Osteoblast (primary cell): ENCODE results near the gene GPR42. TPM values are rescaled to one million over a fixed set of nuclear protein-coding genes. Genes with fewer than 3 reads are reported as not detected.

ENCODE experiments used
- DNase-seq: peaks from one replicate; pipeline ENCODE4 v3.0.0; 2011; ENCODE audit warnings: low spot score, mixed read lengths; ENCODE audit not compliant: insufficient read length; ENCODE audit errors: missing footprints
- H2AFZ ChIP-seq: 2 replicates; pipeline ENCODE4 v1.6.0; 2011; ENCODE audit warnings: mild to moderate bottlenecking, low read length
- H3K27ac ChIP-seq: 2 replicates; pipeline ENCODE4 v1.5.1; 2011; ENCODE audit warnings: mild to moderate bottlenecking, low read depth, low read length, moderate library complexity
- H3K27me3 ChIP-seq: 2 replicates; pipeline ENCODE4 v1.6.0; 2012; ENCODE audit warnings: mild to moderate bottlenecking, control low read depth, inconsistent platforms, low read length, moderate library complexity; ENCODE audit not compliant: insufficient read depth
- H3K36me3 ChIP-seq: 2 replicates; pipeline ENCODE4 v1.5.1; 2011; ENCODE audit warnings: mild to moderate bottlenecking, low read length, control low read depth, moderate library complexity; ENCODE audit not compliant: insufficient read depth
- H3K4me1 ChIP-seq: 2 replicates; pipeline ENCODE4 v1.5.1; 2011; ENCODE audit warnings: mild to moderate bottlenecking, low read length, control low read depth, moderate library complexity; ENCODE audit not compliant: insufficient read depth
- H3K4me2 ChIP-seq: 2 replicates; pipeline ENCODE4 v1.6.0; 2011; ENCODE audit warnings: mild to moderate bottlenecking, low read length; ENCODE audit not compliant: insufficient read depth
- H3K4me3 ChIP-seq: fragments of 200-600 bp; sonication (generic); 3 replicates; pipeline ENCODE4 v1.5.1; 2012; ENCODE audit warnings: mild to moderate bottlenecking, low read length, inconsistent platforms; ENCODE audit not compliant: insufficient read depth
- H3K79me2 ChIP-seq: 2 replicates; pipeline ENCODE4 v1.6.0; 2012; ENCODE audit warnings: mild to moderate bottlenecking, low read length, control low read depth, inconsistent platforms; ENCODE audit not compliant: insufficient read depth
- H3K9me3 ChIP-seq: 2 replicates; pipeline ENCODE4 v1.5.1; 2011; ENCODE audit warnings: low read depth, low read length, control low read depth
- H4K20me1 ChIP-seq: 2 replicates; pipeline ENCODE4 v1.6.0; 2012; ENCODE audit warnings: mild to moderate bottlenecking, low read length, control low read depth; ENCODE audit not compliant: insufficient read depth
- total RNA-seq: library from RNA; depleted of rRNA; stranded (reverse); fragments of >200 nt; gene quantifications from 2 replicates; pipeline ENCODE4 v1.2.3, GENCODE V29; 2012
- TF ChIP-seq, protein P1 (sequence below): IDR thresholded peaks from 2 replicates; pipeline ENCODE4 v1.5.1; 2011; ENCODE audit warnings: mild to moderate bottlenecking, low read depth, low read length, moderate library complexity; ENCODE audit errors: extremely low read depth

GPR42 gene
- total RNA-seq, 1 donor: not detected

DNA sequence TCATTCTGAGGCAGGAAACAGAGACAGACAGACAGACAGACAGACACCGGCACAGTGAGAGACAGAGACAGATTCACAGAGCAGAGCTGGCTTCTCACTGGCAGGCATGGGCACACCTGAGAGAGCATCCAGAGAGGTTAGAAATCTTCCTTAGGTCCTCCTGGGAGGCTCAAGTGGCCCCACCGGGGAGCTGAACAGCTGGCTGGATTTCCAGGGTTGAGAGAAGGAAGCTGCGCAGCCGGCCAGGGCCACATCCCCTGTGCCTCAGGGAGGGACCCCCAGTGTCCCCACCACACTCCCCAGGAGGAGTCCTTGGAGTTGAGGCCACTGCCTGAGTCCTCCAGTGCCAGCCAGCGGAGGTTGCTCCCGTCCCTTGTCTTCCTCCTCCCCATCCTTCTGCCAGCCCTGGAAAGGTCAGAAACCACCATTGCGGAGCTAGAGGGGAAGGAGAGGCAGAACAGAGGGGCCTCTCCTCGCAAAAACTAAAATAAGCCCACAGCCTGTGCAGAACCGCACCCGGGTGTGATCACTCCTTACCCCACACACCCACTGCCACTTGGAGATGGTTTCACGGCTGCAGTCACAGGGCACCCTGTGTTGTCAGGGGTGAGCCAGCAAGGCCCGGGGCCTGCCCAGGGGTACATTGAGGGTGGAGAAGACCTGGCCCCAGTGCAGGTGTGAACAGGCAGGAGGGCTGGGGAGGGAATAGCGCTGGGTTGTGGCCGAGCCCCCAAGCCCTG, 8.4 kb upstream of the GPR42 start:
- Histone ChIP-seq H3K79me2 (no peaks in the 10 kb centered on the region), H3K4me3 (no peak overlapping the region), H3K4me2 (no peak overlapping the region), H2AFZ (no peak overlapping the region), H3K4me1 (no peaks in the 10 kb centered on the region), H3K36me3 (no peaks in the 10 kb centered on the region), H3K27me3 (peaks cover 6% of the 10 kb centered on the region), H4K20me1 (no peaks in the 10 kb centered on the region), H3K27ac (no peak overlapping the region), H3K9me3 (no peaks in the 10 kb centered on the region)
- TF ChIP-seq, protein P1, sequence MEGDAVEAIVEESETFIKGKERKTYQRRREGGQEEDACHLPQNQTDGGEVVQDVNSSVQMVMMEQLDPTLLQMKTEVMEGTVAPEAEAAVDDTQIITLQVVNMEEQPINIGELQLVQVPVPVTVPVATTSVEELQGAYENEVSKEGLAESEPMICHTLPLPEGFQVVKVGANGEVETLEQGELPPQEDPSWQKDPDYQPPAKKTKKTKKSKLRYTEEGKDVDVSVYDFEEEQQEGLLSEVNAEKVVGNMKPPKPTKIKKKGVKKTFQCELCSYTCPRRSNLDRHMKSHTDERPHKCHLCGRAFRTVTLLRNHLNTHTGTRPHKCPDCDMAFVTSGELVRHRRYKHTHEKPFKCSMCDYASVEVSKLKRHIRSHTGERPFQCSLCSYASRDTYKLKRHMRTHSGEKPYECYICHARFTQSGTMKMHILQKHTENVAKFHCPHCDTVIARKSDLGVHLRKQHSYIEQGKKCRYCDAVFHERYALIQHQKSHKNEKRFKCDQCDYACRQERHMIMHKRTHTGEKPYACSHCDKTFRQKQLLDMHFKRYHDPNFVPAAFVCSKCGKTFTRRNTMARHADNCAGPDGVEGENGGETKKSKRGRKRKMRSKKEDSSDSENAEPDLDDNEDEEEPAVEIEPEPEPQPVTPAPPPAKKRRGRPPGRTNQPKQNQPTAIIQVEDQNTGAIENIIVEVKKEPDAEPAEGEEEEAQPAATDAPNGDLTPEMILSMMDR: no peak
- no peak for DNase-seq

DNA sequence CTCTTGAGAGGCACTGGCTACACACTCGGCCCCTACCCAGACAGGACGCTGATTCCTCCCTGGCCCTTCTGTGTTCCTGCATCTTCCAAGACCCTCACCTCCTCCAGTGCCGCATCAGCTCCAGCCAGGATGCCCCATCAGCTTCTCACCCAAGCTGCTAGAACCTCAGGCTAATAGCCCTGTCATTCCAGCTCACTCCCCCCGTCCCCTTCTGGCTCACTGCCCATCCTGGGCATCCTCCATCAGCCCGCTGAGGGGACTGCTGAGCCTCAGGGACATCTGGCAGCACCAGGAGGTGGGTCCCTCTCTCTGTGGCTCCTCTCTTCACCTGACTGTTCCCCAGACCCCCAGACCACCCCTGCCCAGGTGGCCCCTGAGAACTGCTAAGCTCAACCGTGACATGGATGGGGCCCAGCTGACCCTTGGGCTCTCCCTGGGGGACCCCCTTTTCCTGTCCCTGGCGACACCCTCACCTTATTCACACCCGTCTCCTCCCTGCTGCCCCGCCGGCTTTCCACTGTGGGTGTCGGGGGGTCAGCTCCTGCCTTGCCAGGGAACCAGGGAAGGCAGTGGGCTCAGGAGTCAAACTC, 7.8 kb upstream of the GPR42 start:
- H3K4me2 ChIP-seq: no peak overlapping the region
- no peaks in the 10 kb centered on the region for H3K4me1 ChIP-seq
- no peaks in the 10 kb centered on the region for H3K9me3 ChIP-seq
- no peak for DNase-seq
- TF ChIP-seq, protein P1: no peak
- no peak overlapping the region for H3K4me3 ChIP-seq
- no peaks in the 10 kb centered on the region for H4K20me1 ChIP-seq
- H3K79me2 ChIP-seq: no peaks in the 10 kb centered on the region
- H3K27ac ChIP-seq: no peak overlapping the region
- peaks cover 2% of the 10 kb centered on the region for H3K27me3 ChIP-seq
- H2AFZ ChIP-seq: no peak overlapping the region
- no peaks in the 10 kb centered on the region for H3K36me3 ChIP-seq

DNA sequence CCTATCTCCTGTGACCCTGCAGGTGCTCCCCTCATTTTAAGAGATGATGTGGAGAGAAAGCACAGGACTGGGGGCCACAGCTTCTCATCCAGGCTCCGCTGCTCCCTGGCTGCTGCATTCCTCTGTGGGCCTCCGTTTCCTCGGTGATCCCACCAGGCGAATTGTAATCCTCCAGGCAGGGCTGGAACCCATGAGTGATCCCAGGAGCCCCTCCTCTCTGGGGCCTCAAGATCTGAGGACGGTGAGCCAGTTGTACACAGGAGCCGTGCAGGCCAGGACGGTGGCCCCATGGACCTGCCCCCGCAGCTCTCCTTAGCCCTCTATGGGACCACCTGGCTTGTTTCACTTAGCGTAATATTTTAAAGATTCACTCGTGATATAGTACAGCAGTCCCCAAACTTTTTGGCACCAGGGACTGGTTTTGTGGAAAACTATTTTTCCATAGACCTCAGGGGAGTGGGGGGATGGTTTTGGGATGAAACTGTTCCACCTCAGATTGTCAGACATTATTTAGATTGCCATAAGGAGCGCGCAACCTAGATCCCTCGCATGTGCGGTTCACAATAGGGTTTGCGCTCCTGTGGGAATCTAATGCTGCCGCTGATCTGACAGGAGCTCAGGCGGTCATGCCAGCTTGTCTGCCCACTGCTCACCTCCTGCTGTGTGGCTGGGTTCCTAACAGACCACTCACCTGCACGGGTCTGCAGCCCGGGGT, 7.0 kb upstream of the GPR42 start:
- H3K9me3 ChIP-seq: no peaks in the 10 kb centered on the region
- no peaks in the 10 kb centered on the region for H3K4me1 ChIP-seq
- no peak for DNase-seq
- no peaks in the 10 kb centered on the region for H3K79me2 ChIP-seq
- no peaks in the 10 kb centered on the region for H3K27me3 ChIP-seq
- no peak overlapping the region for H2AFZ ChIP-seq
- TF ChIP-seq, protein P1: no peak
- H3K4me3 ChIP-seq: no peak overlapping the region
- H3K4me2 ChIP-seq: no peak overlapping the region
- no peak overlapping the region for H3K27ac ChIP-seq
- H3K36me3 ChIP-seq: no peaks in the 10 kb centered on the region
- no peaks in the 10 kb centered on the region for H4K20me1 ChIP-seq

DNA sequence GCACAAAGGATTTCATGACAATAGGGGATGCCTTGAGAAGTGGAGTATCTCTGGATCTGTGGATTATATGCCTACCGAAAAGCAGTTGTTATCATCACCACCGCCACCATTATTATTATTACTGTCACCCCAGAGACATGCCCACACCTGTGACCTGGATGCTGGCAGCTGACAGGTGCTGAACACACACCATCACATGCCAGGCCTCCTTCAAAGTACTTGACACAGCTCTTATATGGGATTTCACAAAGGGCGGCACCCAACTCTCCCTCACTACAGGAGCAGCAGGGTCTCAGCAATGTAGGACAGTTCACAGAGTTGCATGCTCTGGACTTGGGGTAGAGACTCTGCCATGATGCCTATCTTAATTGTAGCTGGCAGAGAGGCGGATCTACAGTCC, 5.6 kb upstream of the GPR42 start:
- H3K79me2 ChIP-seq: no peaks in the 10 kb centered on the region
- H2AFZ ChIP-seq: no peak overlapping the region
- no peaks in the 10 kb centered on the region for H3K9me3 ChIP-seq
- no peaks in the 10 kb centered on the region for H3K4me1 ChIP-seq
- H3K27ac ChIP-seq: no peak overlapping the region
- no peaks in the 10 kb centered on the region for H4K20me1 ChIP-seq
- H3K27me3 ChIP-seq: no peaks in the 10 kb centered on the region
- no peak for DNase-seq
- H3K4me3 ChIP-seq: no peak overlapping the region
- no peak overlapping the region for H3K4me2 ChIP-seq
- TF ChIP-seq, protein P1: no peak
- H3K36me3 ChIP-seq: no peaks in the 10 kb centered on the region
